Fibroblast of peridontal ligament (primary cell): ENCODE results near the gene SMPD4.
"Not testable (repeated sequence)": the region's sequence is repeated elsewhere in the genome, so short reads cannot be mapped to it uniquely, and the experiment has no call there.

ENCODE experiments used
- DNase-seq: peaks from one replicate; pipeline ENCODE4 v3.0.0-alpha.2; 2010; ENCODE audit errors: extremely low read depth

SMPD4 gene

DNA sequence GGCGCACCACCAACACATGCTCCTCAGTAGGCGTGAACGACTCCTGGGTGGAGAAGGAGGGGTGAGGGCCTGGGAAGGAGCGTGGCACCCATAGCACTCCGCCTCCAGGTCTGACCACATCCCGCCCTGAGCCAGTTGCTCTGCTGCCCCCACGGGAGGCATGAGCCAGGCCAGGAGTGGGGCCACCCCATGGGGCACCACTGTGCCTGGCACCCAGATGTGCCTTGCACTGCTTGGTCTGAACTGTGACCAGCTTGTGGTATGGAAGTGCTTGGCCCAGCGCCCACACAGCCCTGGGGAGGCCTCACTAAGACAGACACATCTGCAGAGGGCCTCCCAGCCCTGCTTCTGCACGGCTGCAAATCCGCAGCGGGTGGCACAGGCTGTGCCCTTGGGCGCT lies 24.0 kb downstream of the SMPD4 start:
- DNase-seq: not testable (repeated sequence)

DNA sequence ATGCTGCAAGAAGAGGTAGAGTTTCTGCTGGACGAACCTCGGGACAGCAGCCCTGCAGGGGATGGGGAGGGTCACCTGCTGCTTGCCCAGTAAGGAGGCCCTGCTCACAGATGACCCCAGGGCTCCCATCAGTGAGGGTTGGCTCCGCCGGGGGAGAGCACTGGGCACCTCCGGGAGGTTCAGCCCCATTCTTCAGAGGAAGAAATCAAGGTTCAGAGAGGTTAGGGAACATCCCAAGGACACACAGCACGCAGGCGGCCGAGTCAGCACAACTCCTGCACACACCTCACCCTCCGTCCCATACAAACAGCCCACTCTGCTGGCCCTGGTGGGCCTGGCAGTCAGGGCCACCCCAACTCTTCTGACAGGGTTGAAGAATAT lies 24.8 kb downstream of the SMPD4 start:
- no peak for DNase-seq

DNA sequence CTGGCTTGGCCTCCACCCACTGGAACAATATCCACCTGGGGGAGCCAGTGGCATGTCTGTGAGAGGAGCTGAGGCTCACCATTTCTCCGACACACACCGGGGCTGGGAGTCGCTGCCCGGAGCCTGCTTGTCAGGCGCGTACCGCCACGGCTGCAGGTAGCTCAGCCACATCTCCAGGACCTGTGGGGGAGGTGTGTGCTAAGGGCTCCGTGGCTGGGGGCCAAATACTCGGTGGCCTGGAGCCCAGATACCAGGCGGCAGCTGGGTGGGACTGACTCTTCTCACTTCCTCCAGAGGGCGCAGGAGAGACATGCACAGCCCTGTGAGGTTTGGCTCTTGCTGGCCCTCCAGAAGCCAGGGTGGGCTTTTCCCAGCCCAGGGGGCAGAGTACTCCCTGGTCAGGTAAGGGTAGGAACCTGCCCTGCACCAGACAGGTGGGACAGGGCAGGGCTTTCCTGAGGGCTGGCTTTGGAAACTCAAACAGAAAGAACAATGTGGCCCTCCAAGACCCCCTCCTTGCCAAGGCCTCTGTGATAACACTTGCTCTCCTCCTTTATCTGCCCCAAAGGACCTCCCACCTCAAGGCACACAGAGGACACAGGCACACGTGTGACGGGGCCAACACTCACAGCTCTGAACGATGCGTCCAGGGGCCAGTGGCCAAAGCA lies 25.3 kb downstream of the SMPD4 start:
- peak; percentile 17 for DNase-seq

DNA sequence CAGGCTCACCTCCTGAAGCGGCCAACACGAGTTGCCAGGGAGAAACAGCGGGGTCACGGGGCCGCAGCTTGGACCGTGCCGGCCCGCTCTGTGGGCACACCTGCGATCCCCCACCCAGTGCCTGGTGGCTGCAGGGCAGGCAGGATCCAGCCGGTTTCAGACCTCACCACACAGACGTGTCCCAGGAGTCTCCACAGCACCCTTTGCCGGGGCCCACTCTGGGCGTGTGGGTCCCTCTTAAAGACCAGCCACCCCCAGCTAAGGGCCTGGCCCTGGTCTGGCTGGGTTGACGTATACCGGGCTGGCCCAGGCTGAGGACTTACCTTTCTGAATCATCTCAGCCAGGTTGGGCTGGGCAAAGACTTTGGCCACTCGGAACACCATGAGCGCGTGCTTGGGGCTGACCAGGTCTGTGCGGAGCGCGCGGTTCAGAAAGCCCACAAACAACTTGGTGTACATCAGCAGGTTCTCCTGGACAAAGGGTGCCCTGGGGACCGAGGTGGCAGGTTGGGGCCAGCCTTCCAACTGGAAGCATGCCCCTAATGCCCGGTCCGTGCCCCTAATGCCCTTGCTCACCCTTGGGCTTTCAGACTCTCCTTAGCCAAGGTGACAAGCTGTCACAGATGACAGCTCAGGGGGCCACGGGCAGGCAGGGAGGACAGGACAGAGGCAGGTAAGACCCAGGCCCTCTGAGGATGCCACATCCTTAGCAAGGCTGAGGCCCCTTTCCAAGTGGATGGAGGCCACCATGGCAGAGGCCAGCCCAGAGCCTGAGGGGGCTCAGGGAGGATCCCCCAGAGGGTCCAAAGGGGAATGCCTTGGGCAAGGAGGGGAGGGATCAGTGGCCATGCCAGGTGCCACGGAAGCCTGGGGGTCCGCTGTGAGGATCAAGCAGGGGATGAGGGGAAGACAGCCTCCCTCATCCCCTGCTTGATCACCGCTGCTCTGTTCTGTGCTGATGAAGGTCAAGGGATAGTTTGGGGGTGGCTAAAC lies 26.3 kb downstream of the SMPD4 start:
- DNase-seq: no peak

DNA sequence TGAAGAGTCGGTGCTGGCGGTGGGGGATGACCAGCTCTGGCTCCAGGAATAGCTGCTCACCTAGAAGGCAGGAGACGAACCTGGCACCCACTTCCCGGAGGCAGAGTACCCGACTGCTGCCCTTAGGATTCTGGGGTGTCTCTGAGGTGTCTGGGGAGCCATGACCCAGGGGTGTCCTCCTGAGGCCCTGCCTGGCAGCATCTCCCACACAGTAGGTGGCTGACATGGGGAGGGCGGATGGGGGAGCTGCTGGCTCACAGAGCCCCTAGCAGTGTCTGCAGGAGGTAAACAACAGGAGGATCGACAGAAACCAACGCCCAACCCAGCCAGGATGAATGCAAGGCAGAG lies 27.0 kb downstream of the SMPD4 start:
- DNase-seq: not testable (repeated sequence)

DNA sequence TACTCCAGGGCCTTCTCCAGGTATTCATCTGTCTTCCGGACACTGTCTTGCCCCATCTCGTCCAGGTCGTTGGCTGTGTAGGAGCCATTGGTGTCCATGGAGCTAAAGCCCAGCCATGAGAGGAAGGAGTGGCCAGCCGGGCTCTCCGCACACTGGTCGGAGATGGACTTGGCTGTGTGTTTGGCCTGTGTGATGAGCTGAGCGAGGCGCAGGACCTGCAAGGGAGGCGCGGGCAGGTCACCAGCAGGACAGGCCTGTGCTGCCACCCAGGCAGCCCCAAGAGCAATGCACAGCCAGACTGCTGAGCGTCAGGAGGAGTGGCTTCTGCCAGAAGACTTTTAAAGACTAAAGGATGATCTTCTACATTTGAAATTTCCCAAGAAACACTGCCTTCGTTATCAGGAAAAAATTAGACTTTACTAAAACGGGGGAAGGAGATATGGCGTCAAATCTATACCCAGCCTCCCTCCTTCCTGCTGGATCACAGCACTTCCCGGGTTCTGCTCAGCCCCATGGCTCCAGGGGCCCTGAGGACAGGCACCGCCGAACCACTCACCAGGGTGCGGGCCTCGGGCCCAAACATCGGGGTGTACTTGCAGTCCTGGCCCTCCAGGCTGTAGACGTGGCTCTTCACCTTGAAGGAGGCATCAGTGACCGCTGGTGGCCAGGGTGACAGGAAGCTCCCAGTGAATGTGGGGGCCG lies 27.5 kb downstream of the SMPD4 start:
- not testable (repeated sequence) for DNase-seq

DNA sequence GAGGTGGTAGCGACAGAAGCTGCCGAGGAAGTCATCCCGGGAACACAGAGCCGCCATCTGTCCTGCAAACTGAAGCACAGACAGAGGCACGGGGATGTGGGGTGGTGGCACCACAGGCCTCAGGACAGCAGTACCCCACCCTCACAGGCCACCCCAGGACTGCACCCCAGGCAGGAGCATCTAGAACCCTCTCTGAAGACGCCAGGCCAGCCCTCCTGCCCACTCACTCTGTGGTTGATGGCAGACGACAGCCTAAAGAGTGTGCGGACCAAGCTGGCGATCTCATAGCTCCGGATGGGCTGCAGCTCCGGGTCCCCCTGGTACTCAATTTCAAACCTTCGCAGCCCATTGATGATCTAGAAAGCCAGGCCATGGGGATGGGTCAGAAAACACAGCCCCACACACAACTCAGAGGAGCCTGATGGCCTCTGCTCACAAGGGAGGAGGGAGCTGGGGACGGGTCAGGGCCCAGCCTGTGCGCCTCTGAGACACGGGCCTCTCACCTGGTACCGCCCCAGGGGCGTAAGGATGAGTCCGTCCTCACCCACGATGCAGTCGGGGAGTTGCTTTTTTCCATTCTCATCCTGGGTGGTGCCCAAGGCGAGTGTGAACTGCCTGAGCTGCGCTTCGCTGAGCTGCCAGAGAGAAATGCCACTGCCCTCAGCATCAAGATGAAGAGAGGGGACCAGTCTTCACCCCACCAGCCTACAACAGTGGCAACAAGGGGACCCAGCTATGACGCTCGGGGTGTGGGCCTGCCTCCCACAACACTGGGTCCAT lies 28.4 kb downstream of the SMPD4 start:
- no peak for DNase-seq

DNA sequence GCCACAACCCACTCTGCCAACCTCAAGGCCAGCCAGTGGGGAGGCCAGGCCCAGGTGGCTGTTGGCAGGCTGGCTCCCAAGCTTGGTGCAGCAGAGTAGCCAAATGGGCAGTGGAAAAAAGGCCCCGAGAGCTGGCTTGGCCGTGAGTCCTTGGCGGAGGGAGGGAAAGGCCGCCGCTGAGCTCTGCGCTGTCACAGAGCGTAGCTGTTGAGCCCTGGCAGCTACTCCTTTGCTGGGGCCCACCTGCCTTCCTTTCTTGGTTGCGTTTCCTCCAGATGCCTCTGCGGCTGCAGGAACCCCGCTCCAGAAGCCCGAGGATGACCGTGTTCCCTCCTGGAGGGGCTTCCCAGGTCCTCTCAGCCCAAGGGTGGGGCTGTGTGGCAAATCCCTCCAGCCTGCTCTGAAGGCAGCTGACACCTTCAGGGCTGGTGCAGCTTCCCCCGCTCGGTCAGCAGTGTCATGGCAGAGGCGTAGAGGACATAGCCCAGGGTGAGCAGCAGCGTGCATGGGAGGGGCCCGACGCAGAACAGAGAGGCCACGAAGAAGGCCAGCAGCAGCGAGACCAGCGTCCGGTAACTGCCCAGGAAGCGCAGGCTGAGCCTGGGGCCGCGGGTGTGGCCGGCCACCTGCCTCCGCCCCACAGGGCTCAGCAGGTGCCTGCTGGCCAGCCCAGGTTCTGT lies 29.1 kb downstream of the SMPD4 start:
- not testable (repeated sequence) for DNase-seq

DNA sequence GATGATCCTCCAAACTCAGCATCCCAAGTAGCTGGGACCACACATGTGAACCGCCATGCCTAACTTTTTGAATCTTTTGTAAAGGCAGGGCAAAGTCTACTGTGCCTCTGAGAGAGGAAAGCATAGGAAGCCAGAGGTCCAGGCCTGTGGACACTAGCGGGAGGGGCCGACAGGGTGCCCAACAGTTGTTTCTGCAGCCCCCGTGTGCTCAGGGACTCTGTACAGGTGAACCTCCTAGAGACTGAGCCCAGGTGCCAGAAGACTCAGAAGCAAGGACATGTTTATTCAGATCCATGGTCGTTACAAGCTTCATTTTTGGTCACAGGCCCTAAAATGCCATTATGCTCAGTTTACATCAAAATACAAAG lies 30.3 kb downstream of the SMPD4 start:
- not testable (repeated sequence) for DNase-seq

DNA sequence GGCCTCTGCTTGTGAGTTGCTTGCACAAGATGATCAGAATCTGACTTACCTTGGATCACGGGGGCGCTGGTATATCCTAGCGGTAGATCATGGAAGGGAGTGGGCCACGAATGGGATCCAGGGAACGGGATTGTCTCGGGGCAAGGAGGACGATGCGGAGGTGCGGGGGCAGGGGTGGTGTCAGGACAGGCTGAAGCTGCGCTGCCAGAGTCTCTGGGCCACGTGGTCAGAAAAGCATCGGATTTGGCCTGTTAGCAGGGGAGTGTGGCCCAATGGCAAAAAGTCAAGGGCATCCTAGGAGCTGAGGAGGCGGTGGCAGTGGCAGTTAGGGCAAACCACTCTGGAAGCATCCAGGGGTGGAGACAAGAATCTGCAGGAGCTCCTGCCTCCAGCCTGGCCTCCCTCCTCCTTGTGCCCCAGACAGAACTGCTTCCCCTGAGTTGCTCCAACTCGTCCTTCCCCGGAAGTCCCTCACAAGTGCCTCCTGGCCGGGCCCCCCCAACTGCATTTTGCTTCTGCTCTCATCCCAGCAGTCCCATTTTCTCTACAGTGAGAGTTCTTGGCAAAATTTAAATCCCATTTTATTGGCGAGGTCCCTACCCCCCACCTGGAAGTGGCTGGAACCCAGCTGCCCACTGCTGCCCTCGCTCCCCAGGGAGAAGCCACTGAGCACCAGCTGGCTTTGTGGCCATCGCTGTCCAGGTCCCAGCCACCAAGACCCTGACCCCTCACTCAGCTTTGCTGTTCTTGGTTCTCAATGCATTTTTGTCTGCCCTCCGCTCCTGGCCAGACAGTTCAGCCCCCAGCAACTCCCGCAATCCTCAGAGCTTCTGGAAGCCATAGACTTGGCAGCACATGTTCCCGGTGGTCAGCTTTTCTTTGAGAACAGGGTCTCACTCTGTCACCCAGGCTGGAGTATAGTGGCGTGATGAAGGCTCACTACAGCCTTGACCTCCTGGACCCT lies 30.9 kb downstream of the SMPD4 start:
- DNase-seq: no peak

DNA sequence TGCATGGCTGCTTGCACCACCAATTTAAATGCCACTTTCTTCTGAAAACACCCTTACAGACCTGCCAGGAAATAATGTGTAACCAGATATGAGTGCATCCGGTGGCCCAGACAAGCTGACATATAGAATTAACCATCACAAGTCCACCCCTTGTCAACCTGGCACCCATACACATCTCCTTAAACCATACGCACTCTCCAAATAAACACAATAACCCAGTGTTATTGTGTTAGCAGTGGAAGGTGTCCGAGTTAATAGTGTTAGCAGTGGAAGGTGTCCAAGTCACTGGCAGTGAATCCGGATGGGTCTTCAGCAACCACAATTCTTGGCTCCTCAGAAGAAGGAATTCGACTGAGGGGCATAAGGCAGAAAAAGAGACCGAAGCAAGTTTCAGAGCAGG lies 32.9 kb downstream of the SMPD4 start:
- DNase-seq: not testable (repeated sequence)

DNA sequence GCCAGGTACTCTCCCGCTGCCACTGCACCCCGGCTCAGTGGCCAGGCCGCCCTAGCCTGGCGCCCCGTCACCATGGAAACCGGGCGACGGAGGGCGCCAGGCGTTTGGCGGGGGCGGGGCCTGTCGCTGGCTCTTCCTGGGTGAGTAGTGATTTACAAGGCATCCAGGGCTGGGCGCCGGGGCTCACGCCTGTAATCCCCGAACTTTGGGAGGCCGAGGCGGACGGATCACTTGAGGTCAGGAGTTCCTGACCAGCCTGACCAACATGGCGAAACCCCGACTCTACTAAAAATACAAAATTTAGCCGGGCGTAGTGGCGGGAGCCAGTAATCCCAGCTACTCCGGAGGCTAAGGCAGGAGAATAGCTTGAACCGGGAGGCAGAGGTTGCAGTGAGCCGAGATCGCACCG lies 36.4 kb downstream of the SMPD4 start, which contains the start of gene CCDC74B:
CCDC74B (minus strand) TSS at position 107 of the 409 bp plus-strand sequence. CDS start 116 bp downstream, outside the sequence.
- DNase-seq: peak; percentile 16

DNA sequence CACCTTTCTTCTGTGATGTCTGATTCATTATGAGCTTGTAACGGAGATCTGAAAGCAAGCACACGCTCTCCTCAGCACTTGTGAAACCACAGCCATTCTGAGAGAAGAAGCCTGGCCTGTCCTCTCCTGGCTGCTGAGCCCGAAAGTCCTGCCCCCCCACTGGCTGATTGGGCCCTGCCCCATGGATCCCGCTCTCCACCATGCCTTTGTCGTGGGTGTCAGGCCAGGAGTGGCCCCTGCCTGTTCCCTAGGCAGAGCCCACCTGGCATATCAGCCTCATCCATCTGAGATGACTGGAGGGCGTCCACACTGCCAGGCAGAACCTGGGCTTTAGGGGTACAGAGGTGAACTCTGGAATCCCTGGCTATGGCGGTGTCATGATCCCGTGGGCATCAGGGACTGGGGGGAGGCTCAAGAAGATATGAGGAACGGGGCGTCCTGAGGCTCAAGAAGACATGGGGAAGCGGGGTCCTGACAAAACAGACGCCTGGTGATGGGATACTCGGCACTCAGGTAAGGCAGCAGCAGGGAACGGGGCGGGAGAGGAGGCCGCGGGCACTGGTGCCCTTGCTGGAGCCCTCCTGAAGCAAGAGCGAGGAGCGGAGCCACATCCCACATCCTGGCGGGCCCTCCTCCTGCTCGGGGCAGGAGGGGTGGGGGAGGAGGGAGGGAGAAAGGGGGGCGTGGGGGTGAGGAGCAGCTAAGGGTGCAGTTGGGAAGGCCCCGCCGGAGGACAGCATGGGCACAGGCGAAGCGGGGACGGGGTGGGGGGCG lies 37.9 kb downstream of the SMPD4 start:
- DNase-seq: peak; percentile 1

DNA sequence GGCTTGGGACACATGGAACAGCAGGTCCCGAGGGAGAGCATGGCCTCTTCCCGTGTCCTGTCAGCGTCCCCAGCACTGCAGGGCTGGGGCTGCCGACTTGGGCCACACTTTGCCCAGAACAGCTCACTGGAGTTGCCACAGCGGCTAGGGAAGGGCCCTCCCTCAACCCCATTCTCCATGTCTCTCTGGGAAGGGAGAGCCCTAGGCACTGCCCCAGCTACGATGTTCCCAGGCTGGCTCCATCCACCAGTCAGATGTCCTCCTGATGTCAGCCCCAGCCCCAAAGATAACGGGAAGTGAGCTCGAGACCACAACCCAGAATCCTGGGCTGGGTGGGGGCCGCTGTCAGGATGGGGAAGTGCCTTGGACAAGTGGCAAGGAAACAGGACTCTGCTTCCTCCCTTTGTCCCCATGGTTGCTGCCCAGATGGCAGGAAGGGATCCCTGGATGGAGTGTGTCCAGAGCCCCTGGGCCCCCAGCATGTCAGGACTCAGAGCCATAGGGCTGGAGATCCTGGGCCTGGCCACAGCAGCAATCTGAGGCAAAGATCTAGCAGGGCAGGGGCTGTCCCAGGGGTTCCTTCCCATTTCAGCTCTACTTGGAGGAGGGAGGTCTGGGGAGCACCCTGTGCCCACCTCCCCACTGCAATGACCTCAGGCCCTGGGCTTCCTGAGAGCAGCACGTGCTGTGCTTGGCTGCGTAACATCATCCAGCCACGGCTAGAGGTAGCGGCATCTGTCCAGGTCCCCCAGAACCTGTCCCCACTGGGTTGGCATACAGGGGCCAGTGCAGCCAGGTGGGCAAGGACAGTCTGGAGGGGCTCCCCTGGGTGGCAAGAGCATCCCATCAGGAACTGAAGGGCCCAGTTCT lies 38.8 kb downstream of the SMPD4 start:
- DNase-seq: not testable (repeated sequence)

DNA sequence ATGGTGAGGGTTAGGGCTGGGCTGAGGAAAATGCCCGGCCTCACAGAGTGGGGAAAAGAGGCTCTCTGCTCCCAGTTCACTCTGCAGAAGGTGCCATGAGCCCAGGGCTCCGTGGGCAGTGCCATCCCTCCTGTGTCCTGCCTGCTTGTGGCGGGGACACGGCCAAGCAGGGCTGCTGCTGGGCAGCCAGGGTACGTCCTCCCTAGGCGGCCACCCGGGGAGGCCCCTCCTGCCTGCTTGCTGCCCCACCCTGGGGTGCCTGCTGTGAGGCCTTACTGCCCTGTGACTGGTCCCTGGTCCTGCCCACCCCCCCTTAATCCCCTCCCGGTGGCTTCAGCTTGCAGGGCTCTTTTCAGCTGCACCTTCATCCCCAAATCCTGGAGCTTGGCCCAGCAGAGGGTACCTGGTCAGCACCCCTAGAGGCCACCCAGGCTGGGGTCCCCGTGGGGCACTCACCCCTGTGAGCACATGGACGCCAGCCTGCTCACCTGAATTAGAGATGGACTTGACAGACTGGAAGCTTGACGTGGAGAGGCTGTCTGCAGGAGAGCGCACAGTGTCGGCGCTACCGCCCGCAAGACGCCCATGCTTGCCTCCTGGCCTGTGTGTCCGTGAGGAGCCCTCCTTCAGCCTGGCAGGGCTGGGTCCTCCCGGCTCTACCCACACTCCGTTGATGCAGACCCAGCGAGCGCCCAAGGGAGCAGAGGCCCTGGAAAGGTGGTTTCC lies 39.6 kb downstream of the SMPD4 start:
- DNase-seq: not testable (repeated sequence)

DNA sequence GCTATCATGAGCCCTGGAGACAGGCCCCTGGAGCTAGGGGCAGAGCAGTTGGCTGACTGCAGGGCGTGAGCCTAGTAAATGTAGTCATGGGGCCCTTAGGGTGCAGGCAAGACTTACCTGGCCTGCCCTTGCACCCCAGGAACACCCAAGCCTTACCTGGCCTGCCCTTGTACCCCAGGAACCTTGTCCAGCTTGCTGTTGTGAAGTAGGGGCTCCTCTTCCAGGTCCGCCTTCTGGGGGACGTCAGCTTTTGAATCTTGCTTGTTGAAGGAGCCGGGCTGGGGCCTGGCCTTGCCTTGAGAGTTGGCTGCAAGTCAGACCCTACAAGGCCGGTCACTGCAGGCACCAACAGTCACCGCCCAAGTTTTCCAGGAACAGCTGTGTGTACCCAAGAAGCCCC lies 40.4 kb downstream of the SMPD4 start:
- not testable (repeated sequence) for DNase-seq

DNA sequence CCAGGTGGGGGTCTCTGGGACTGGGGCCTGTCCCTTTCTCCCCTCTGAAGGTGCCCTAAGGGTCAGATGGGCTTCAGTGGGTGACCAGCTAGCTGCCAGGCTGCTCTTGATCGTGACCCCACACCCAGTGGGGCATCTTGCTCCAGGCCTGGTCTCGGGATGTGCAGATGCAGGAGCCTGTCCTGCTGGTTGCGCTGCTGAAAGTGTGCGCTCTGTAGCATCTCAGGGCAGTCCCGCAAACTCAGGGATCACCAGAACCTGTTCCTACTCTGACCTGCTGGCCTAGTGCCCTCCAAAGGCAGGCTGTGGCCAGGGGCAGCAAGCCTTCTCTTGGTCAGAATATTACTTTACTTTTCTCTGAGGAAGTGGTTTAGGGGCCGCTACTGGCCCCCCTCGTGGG lies 40.9 kb downstream of the SMPD4 start:
- not testable (repeated sequence) for DNase-seq
